ELF-1 (cell line): Measurements from ENCODE around the gene DMD.

Experiments
- DNase-seq: peaks from one replicate; pipeline ENCODE4 v3.0.0-alpha.2; 2016; ENCODE audit warnings: low read depth, low spot score

Gene DMD

DNA sequence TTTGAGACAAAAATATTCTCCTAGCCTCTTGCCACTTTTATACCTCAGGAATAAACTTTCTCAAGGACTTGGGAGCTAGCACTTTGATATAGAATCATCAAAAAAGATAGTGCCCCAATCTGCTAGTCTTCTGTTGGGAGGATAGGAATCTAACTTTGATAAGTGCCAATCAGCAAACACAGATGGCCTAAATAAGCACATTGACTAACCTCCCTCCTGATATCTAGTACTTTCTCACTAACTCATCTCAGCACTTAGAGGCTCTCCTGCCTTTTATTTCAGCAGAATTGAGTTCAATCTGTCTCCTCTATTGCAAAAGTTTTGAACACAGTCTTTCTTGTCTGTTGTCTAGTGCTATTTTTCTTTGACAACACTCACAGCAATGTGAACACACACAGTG lies 1341.1 kb downstream of the DMD start:
- no peak for DNase-seq

DNA sequence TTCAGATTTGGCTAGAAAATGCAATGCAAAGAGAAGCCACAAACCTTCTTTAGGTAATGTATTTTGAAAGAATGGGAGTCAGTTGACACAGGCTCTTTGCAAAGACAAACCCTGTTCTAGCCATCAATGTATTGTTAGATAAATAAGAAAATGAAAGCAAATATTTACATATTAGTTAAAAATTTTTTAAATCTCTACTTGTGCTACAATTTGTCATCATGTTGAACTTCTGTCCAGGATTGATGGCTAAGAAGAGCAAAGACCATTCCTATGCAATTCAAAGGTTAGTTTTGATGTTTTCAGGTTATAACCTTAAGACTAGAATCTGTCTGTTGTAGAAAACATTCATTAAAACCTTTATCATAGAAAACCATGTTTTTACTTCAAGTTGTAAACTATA lies 1350.7 kb downstream of the DMD start:
- DNase-seq = no peak

DNA sequence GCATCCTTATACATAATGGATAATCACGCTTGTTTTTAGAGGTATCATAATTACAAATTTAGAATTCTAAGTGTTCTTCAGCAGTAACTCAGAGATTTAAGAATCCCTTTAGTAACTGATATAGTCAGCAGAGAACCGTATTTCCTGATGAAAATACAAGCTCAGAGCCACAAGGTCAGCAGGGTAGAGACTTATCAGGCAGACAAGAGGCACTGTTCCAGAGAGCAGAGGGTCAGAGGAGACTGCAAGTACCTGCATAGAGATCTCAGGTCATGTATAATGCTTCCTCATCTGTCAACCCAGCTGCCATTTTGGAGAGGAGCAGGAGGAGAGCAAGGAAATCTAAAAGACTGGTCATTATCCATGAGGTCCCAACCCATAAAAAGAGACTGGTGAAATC lies 1352.4 kb downstream of the DMD start:
- DNase-seq = no peak

DNA sequence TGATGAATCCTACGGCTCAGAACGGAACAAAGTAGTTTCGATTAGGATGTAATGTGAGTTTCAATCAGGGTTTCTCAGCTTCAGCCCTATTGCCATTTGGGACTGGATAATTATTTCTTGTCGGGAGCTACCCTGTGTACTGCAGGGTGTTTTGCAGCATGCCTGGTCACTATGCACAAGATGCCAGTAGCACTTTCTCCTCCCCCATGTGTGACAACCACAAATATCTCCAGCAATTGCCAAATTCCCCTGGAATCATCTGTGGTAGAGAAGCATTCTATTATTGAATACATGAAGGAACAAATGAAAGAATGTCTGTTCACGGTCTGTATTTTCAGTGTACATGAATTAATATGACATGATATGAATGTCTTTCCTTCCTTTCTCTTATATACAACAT lies 1356.6 kb downstream of the DMD start:
- no peak for DNase-seq

DNA sequence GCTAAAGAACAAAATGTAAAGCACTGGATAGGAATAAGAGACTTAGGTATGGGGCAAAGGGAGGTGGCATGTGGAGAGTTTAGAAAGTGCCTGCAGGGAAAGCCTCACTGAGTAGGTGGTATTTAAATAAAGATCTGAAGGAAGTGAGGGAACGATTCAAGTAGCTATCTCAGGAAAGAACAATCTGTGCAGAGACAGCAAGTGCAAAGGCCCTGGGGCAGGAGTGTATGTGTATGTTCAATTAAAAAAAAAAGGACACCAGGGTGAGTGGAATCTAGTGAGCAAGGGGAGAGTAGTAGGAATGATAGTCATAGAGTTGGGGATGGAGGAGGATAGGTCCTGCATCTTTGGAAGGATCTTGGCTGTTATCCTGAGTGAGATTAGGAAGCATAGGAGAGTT lies 1359.6 kb downstream of the DMD start:
- DNase-seq = no peak

DNA sequence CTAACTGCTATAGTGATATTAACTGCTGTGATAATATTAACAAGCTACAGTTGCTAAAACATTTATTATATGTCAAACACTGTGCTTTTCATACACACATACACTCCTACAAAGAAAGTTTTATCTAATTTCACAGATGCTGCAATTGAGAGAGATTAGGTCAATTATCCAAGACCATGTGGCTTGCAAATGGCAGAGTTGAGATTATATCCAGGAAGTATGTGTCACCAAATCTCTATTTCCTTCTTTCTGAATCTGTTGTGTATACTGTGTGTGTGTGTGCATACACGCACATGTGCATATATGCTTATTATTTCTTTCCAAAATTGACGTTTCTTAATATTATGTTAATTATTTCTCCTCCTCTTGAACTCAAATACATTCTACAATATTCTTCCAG lies 1363.6 kb downstream of the DMD start:
- DNase-seq = no peak

DNA sequence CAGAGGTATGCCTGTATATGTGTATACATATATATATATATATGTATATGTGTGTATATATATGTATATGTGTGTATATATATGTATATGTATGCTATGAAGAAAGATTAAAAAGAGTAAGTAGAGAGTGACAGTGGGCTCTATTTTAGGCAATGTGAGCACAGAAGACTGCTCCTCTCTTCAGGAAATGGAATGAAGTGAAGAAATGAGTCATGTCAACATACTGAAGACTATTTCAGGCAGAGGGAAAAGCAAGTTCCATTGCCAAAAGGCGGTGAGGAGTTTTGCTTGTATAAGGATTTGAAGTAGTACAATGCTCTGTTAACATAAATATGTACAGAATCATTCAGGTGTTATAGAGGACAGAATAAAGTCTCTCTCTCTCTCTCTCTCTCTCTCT lies 1366.3 kb downstream of the DMD start:
- DNase-seq = no peak

DNA sequence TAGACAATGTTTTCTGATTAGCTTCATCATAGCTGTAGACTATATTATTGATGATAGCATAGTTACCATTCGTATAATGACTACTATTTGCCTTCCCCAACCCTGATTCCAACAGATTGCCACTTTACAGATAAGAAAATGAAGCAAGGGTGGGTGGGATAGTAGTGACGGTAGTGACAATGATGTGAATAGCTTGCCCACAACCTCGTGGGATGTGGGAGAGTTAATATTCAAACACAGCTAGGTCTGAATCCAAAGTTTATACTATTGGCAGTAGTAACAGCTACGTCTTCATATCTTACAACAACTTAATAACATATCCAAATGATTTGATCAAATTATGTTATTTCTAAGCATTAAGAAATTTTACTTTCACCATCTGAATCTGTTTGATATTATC lies 1372.7 kb downstream of the DMD start:
- no peak for DNase-seq

DNA sequence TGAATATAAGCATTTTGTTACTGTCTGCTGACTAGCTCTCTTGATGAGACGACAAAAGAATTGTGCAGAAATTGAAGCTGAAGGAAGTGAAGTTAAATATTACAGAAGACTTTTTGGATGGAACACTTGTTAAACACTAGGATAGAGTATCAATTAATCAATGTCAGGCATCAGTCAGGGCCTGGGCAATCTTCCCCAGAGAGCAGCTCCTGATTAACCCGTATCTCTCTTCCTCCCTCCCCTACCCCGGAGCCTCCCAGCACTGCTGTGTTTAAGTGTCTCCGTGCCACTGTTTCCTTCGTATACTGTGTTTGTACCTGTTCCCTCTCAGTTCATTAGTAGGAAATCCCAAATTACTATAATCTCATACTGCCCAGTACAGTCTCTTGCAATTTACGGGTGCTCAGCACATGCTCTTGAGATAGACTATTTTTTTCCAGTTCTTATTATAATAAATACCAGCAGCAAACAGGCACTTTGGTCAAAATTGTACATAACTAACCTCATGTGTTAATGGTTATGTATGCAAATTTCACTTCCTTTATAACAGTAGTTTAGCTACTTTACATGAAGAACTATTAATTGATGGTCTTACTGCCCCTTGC lies 1373.8 kb downstream of the DMD start:
- no peak for DNase-seq

DNA sequence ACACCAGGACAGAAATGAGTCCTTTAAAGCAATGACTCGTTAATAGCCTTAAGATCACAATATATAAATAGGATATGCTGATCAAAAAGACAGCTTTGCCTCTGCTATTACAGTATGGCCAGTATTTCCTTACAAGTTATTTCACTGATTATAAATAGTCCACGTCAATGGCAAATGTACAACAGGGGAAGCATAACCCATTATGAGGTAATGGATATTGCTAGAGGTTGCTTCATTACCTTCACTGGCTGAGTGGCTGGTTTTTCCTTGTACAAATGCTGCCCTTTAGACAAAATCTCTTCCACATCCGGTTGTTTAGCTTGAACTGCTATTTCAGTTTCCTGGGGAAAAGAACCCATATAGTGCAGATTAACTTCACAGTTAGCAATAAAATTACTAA lies 1374.9 kb downstream of the DMD start:
- DNase-seq = no peak

DNA sequence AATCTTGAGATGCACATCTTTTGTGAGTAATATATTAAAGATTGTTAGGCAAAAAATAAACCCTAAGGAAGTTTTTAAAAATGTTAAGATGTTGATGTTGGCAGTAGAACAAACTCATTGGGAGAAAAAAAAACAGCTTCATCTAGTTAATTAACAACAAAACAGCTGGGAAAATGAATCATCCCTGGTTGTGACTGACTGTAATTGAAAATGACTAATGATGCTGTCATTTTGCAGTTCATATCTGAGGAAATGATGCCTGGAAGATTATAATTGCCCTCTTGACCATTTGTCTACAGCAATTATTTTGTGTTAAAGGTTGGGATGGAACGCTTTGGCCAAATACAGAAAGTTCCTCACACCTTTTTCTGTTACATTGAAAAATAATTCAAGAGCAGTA lies 1379.1 kb downstream of the DMD start:
- no peak for DNase-seq

DNA sequence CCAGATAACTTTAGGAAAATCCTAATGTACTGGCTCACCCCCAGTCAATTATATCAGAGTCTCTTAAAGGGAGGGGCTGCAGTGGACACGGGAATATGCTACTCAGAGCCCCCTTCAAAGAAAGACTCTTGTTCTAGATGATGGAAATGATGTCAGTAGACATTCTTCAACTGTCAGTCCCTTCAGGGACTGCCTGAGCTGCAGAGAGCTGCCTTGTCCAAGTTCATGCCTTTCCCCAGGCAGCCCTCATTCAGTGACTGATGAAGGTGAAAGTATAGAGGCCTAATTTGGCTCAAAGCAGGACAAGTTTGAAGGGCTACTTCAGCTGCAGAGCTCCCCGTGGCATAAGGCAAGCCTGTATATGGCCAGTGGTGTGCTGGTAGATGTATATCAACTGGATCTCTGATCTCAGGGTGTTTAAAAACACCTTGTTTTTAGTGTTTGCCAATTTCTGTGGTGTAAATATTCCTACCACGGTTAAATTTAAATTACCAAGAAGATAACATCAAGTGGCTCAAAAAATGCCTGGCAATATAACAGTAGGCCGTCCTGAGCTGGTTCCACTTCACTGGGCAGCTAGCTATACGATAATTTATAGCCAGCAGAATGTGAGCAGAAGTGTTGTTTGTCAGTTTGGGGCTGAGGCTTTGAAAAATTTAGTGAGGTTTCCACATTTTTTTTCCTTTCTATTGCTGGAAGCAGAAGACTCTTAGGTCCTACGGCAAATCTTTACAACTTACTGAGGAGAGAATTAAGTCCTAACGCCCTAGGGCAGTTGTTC lies 1390.7 kb downstream of the DMD start:
- peak; percentile 5 for DNase-seq

DNA sequence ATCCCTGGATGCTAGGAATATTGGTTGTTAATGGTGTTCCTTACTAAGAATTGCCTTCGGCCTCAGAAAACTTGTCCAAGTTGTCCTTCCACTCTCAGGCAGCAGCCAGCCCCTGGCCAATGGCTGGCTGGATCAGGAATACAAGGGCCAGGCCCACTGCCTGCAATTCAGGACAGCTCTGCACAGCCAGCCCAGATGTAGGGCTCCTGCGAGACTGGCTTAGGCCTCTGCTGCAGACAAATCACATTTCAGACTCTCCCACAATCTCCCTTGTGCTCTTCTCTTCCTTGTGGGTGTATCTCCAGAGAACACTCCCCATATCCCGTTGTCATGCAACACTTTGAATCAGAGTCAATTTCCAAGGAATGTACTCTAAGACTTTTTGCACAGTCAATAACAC lies 1391.9 kb downstream of the DMD start:
- DNase-seq = peak; percentile 9

DNA sequence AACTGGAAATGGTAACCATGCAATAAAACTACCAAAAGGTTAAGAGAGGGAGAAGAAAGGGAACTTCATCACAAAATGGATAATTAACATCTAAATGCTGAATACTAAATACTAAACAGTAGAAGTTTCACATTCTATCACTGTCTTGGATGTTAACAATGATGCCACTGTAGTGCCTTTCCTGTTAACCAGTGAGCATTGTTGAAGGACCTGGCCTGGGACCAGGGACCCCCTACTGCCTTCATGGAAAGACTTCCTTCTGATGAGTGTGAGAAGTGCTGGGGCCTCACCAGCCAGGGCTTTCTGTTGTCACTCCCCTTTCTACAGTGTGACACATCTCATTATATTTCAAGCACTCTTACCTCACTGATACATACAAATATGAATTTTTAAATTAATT lies 1400.2 kb downstream of the DMD start:
- DNase-seq = no peak

DNA sequence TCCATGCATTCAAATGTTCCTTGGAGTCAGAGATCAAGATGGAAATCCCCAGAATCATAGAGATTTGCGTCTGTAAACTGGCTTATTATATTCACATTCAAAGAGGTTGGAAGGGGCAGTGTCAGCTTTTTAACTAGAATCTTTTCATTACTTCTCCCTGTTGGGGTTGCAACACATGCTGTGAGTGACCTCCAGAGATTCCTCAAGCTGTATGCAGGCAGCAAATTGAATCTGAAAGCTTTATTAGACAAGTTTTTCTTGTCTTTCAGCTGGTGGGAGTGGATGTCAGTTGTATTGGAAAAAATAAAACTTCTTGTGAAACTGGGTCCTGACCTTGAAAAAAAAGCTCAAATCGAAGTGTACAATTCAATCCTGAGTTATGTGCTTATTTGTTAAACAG lies 1403.0 kb downstream of the DMD start:
- DNase-seq = no peak

DNA sequence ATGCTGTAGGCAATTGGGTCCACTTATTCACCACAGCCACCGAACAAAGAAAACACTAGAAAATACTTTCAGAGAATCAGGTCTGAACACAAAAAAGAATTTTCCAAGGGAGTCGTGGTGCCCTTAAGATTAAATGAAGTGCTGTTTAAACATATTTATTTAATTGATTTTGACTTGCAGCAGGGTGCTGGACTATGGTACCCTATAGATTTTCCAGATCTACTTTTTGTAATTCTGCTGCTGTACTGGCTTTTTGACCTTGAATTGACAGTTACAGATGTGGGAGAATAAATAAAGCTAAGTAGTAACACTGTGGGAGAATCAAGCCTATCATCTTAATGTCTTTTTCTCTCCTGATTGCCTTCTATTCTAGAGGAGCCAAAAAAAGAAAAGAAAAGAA lies 1404.2 kb downstream of the DMD start:
- DNase-seq = no peak

DNA sequence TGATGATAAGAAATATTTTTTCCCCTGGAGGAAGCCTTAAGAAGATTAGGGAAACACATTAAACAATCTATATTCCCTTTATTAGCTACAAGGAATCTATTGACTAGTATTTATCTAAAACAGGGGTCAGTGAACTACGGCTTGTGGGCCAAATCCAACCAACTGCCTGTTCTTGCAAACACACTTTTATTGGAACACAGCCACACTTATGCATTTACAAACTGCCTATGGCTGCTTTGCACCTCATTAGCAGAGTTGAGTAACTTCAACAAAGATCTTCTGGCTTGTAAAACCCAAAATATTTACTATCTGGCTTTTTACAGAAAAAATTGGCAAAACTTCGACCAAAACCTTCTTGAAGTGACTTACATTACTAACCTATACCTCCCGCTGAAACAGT lies 1405.6 kb downstream of the DMD start:
- no peak for DNase-seq

DNA sequence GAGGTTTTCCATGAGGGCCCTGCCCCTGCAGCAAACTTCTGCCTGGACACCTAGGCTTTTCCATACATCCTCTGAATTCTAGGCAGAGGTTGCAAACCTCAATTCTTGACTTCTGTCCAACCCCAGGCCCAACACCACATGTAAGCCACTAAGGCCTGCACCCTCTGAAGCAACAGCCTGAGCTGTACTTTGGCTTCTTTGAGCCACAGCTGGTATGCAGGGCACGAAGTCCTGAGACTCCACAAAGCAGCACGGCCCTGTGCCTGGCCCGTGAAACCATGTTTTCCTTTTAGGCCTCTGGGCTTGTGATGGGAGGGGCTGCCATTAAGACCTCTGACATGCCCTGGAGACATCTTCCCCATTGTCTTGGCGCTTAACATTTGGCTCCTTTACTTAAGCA lies 1411.1 kb downstream of the DMD start:
- DNase-seq = peak; percentile 53

DNA sequence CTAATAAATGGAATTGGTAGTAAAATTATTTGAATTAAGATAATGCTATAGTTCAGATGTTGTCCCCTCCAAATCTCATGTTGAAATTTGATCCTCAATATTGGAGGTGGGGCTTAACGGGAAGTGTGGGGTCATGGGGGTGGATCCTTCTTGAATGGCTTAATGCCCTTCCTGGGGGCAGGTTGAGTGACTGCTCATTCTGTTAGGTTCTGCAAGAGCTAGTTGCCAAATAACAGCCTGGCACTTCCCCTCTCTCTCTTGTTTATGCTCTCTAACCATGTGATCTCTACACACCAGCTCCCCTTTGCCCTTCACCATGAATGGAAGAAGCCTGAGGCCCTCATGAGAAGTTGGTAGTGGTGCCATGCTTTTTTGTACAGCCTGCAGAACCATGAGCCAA lies 1414.7 kb downstream of the DMD start:
- DNase-seq = no peak

DNA sequence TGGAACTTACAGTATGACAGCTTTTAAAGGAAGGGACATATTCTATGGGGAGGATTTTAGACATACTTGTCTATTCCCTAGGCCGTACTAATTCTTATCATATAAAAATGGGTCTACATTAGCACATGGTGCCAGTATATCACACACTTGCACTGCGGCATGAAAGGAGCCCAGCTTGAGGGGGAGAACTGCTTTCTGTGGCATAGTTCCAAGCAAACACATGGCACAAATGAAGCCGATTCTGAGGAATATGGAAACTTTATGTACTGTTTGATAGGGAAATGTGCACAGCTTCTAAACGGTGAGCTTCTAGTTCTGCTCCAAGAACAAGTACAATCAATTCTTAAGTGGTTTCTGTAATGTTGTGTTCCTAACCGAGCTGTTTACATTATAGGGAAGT lies 1463.9 kb downstream of the DMD start:
- DNase-seq = no peak

DNA sequence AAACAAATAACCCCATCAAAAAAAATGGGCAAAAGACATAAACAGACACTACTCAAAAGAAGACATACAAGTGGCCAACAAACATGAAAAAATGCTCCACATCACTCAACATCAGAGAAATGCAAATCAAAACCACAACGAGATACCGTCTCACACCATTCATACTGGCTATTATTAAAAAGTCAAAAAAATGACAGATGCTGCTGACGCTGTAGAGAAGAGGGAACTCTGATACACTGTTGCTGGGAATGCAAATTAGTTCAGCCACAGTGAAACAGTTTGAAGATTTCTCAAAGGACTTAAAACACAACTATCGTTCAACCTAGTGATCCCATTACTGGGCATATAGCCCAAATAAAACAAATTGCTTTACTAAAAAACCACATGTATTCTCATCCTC lies 1468.3 kb downstream of the DMD start:
- no peak for DNase-seq

DNA sequence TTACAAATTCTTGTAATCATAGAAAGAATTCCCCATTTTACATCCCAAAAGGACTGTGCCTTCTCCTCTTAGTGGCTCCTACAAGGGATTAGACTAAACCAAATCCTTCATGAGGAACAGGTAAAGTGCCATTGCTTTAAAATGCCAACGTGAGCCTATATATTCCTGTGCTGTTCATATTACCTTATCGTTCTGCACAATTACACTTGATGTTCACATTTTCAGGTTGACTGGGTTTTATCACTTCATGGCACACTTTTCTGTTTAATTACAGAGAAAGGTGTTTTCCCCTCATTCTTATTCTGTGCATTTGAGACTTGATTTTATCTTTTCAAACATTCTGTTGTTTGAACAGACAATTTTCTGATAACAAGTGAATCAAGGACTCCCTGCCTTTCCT lies 1493.9 kb downstream of the DMD start:
- DNase-seq = no peak

DNA sequence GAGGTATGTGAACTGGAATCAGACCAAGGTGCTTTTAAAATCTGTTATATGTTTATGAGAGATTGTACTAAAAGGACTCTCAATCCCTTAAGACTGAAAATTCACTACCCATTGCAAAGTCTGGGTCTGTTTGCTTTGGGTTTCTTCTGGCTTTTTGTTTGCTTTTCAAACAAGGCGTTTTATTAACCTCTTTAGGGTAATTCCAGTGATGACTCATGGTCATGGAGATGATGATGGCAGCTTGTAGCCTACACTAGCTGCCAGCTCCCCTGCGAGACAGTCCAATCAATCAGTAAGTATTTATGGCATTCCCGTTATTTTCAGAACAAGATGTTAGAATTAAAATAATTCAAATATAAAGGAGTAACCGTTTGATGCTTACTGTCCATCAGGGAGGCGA lies 1495.7 kb downstream of the DMD start:
- no peak for DNase-seq

DNA sequence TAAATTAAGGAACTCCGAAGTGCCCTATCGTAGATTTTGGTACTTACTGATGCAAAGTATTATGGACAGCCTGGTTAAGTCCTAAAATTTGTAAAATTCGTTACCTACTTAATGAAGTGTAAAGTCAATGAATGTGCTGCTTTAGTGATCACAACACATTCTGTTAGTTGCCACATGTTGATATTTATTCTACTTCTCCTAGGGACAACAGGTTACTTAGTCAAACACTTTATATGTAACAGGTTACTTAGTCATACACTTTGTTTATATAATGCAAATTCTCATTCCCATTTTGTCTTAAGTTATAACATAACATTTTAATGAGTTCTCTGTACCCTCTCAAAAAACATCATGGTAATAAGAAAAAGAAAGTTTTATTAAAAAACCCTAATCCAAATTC lies 1496.6 kb downstream of the DMD start:
- DNase-seq = no peak
